Ishikawa (cell line): Measurements from ENCODE around the gene DYNC1I1.

Experiments
- CEBPB ChIP-seq: IDR thresholded peaks from 2 replicates; pipeline ENCODE4 v1.6.1; 2012
- EGR1 ChIP-seq: IDR thresholded peaks from 2 replicates; pipeline ENCODE4 v1.6.1; 2012
- EP300 ChIP-seq: IDR thresholded peaks from 2 replicates; pipeline ENCODE4 v1.6.1; 2012; ENCODE audit warnings: borderline replicate concordance
- FOXM1 ChIP-seq: IDR thresholded peaks from 2 replicates; pipeline ENCODE4 v1.6.1; 2012; ENCODE audit warnings: low read depth, borderline replicate concordance
- NFIC ChIP-seq: IDR thresholded peaks from 2 replicates; pipeline ENCODE4 v1.6.1; 2012
- RAD21 ChIP-seq: IDR thresholded peaks from 2 replicates; pipeline ENCODE4 v1.6.1; 2012; ENCODE audit warnings: low read depth
- TAF1 ChIP-seq: IDR thresholded peaks from 2 replicates; pipeline ENCODE4 v1.6.1; 2012; ENCODE audit warnings: low read depth, mild to moderate bottlenecking
- TEAD4 ChIP-seq: IDR thresholded peaks from 2 replicates; pipeline ENCODE4 v1.6.1; 2012
- YY1 ChIP-seq: IDR thresholded peaks from 2 replicates; pipeline ENCODE4 v1.6.1; 2012; ENCODE audit warnings: low read depth
- TF ChIP-seq, protein P1 (sequence below): IDR thresholded peaks from 2 replicates; pipeline ENCODE4 v1.6.1; 2012
- TF ChIP-seq, protein P2 (sequence below): IDR thresholded peaks from 2 replicates; pipeline ENCODE4 v1.6.1; 2012; ENCODE audit warnings: low read depth, mild to moderate bottlenecking

DNA sequence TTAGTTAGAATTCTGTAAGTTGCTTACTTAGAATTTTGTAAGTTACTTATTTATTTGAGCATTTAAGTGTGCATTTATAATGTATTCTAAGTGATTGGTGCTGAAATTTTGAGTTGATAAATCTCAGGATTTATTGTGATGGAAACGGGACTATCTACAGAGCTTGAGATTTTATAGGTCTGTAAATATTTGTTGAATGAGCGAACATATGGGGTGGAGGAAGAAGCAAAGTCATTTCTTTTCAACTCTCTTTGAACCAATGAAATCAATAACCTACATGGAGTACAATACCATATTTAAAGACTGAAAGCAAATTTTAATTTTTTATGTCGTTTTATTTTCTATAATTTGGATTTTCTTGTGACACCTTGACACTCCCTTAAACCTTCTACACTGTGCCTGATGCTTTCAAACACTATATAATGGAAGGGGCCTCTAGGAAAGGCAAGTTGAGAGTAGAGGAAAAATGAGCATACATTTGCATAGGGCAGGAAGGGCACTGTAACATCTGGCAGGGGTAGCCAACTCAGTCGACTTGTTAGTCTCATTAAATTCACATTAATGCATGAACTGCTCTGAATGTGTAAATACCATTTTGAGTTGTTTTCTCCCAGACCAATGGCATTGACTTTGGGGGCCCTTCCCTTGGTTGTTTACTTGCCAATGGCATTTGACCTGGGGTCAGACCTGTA lies 204.2 kb downstream of the DYNC1I1 start:
- TF ChIP-seq EGR1 (no peak), CEBPB (no peak), RAD21 (no peak), TAF1 (no peak), NFIC (no peak), YY1 (no peak), FOXM1 (no peak), EP300 (no peak), TEAD4 (no peak)
- TF ChIP-seq, protein P1, sequence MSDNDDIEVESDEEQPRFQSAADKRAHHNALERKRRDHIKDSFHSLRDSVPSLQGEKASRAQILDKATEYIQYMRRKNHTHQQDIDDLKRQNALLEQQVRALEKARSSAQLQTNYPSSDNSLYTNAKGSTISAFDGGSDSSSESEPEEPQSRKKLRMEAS, result no peak
- TF ChIP-seq, protein P2, sequence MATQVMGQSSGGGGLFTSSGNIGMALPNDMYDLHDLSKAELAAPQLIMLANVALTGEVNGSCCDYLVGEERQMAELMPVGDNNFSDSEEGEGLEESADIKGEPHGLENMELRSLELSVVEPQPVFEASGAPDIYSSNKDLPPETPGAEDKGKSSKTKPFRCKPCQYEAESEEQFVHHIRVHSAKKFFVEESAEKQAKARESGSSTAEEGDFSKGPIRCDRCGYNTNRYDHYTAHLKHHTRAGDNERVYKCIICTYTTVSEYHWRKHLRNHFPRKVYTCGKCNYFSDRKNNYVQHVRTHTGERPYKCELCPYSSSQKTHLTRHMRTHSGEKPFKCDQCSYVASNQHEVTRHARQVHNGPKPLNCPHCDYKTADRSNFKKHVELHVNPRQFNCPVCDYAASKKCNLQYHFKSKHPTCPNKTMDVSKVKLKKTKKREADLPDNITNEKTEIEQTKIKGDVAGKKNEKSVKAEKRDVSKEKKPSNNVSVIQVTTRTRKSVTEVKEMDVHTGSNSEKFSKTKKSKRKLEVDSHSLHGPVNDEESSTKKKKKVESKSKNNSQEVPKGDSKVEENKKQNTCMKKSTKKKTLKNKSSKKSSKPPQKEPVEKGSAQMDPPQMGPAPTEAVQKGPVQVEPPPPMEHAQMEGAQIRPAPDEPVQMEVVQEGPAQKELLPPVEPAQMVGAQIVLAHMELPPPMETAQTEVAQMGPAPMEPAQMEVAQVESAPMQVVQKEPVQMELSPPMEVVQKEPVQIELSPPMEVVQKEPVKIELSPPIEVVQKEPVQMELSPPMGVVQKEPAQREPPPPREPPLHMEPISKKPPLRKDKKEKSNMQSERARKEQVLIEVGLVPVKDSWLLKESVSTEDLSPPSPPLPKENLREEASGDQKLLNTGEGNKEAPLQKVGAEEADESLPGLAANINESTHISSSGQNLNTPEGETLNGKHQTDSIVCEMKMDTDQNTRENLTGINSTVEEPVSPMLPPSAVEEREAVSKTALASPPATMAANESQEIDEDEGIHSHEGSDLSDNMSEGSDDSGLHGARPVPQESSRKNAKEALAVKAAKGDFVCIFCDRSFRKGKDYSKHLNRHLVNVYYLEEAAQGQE, result no peak
